B cell (primary cell): ENCODE data around the gene PKNOX1.

ENCODE experiments used
- EZH2 ChIP-seq: IDR thresholded peaks from 2 replicates; pipeline ENCODE4 v1.6.1; 2012; ENCODE audit warnings: borderline replicate concordance, low read depth, mild to moderate bottlenecking, moderate library complexity, low read length; ENCODE audit not compliant: insufficient read depth, poor library complexity, severe bottlenecking
- TF ChIP-seq, protein P1 (sequence below): fragments of 200-600 bp; IDR thresholded peaks from one replicate; pipeline ENCODE4 v1.8.0; 2022; ENCODE audit warnings: antibody characterized with exemption, mild to moderate bottlenecking

DNA sequence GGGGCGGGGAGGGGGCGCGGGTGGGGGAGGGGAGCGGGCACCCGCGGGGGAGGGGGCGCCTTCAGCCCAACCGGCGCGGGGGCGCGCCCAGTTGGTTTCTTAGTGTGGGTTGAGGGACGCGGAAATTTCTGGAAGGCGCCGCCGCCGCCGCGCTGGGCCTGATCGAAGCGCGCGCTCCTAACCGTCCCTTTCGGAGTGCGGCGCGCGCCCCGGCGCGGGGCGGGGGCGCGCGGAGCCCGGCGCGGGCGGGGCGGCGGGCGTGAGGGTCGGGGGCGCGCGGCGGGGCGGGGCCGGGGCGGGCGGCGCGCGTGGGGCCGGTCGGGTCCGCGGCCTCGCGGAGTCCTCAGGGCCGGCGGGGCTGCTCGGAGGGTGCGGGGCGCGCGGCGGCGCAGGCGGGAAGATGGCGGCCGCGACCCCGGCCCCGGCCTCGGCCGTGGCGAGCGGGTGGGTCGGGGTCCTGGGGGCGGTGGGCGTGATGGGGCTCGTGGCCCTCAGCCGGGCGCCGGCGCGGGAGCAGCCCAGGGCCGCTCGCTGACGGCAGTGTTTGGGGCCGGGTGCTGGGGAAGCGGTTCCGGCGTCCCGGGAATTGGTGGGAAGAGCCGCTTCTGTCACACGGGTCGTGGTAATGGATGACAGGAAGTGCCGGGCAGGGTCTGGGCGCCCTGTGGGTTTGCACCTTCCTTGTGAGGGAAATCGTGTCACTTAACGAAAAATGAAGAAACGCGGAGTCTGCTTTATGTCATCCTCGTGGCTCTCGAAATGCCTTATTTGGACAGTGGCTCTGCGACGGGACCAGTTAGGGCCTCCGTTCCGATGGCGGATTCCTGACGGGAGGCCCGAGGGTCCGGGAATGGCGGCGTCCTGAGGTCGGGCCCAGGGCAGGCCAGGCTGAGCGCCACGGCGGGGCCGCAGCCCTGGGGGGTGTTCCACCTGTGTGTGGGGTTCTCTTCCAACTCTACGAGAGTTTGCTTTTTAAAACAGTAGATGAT is 764 bp downstream of the PKNOX1 start:
- TF ChIP-seq, protein P1, sequence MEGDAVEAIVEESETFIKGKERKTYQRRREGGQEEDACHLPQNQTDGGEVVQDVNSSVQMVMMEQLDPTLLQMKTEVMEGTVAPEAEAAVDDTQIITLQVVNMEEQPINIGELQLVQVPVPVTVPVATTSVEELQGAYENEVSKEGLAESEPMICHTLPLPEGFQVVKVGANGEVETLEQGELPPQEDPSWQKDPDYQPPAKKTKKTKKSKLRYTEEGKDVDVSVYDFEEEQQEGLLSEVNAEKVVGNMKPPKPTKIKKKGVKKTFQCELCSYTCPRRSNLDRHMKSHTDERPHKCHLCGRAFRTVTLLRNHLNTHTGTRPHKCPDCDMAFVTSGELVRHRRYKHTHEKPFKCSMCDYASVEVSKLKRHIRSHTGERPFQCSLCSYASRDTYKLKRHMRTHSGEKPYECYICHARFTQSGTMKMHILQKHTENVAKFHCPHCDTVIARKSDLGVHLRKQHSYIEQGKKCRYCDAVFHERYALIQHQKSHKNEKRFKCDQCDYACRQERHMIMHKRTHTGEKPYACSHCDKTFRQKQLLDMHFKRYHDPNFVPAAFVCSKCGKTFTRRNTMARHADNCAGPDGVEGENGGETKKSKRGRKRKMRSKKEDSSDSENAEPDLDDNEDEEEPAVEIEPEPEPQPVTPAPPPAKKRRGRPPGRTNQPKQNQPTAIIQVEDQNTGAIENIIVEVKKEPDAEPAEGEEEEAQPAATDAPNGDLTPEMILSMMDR: no peak
- no peak for TF ChIP-seq EZH2
